Measurements from ENCODE around the gene NRIP1. TPM values are rescaled to one million over a fixed set of nuclear protein-coding genes. Genes with fewer than 3 reads are reported as not detected.

Gene NRIP1
- total and polyA plus RNA-seq, 2 of the 8 experiments (the other 6 are each of a cell fraction or from before 2014, with no cell fraction given) = 1.5 to 9.3 TPM

DNA sequence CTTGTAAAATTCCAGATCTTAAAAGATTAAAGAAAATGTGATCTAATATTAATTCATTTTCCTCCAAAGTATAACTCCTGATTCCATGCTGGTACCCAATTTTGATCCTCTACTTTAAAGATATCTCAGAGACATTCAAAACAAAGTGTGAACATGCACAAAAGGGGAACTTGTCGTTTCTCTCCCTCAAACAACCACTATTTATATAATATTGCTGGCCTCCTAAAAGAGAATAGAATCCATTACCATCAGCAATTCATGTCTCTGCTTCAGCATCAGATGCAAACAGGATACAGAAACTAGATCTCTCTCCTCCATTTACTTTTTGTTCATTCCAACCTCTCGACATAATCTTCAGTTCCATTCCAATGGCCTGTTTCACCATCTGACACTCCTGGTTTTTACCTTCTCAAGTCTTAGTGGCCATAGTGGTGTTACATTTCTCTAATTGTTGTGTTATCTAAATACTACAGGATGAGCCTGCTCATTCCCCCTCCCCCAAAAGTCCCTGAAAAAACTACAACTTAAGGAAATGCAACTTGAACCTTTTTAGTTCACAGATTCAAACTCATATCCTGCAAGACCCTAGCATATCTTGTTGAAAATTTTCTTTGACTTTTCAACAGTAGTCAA, 4.1 kb downstream of the NRIP1 start (continued):
- TF ChIP-seq BACH1 (IDR thresholded peaks at IDR 0.05; ENCODE audit: low read length) (no peak), TAF7 (optimal IDR thresholded peaks at IDR 0.05; ENCODE audit: borderline replicate concordance, low read depth, low read length) (no peak), SUZ12 (IDR thresholded peaks at IDR 0.05; ENCODE audit: low read length) (no peak), CTBP2 (IDR thresholded peaks at IDR 0.05; ENCODE audit: borderline replicate concordance, insufficient read depth, insufficient read length, low read length) (no peak), EP300 (IDR thresholded peaks at IDR 0.05; ENCODE audit: borderline replicate concordance in 1 of 2, low read depth in 2 of 2, low read length in 2 of 2) (no peak), NRF1 (IDR thresholded peaks at IDR 0.05; ENCODE audit: low read depth, low read length) (no peak)
